Measurements from ENCODE around the gene C1orf105.

DNA sequence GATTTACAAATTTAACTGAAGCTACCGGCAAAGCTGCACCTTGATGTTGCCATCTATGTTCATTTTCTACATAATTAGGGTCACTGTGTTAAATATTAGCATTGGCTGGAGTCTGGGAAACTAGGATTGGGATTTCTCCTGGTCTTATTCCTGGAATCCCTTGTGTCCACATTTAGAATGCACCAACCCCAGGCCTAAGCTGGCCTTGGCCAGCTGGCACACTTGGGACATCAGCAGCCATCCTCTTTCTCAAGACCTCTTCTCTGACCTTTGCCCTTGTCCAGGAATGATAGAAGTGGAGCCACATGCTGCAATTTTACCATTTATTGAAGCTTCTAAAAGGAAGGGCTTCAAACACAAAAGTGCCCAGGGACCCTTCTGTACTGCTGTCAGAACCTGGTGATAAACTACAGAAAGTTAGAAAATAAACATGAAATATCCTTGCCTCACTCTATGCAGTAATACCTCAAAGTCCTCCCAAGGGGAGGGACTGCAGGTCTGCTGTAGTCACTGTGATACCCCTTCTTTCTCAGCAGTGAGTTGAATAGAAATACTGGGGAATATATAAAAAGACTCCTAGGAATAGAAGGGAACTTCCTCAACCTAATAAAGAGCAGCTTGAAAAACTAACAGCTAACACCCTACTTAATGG is 37.1 kb downstream of the C1orf105 start:
- TF ChIP-seq, protein P1, sequence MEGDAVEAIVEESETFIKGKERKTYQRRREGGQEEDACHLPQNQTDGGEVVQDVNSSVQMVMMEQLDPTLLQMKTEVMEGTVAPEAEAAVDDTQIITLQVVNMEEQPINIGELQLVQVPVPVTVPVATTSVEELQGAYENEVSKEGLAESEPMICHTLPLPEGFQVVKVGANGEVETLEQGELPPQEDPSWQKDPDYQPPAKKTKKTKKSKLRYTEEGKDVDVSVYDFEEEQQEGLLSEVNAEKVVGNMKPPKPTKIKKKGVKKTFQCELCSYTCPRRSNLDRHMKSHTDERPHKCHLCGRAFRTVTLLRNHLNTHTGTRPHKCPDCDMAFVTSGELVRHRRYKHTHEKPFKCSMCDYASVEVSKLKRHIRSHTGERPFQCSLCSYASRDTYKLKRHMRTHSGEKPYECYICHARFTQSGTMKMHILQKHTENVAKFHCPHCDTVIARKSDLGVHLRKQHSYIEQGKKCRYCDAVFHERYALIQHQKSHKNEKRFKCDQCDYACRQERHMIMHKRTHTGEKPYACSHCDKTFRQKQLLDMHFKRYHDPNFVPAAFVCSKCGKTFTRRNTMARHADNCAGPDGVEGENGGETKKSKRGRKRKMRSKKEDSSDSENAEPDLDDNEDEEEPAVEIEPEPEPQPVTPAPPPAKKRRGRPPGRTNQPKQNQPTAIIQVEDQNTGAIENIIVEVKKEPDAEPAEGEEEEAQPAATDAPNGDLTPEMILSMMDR (conservative IDR thresholded peaks at IDR 0.05; ENCODE audit: low read depth in 2 of 2), result no peak
- TF ChIP-seq POLR2AphosphoS5 (IDR thresholded peaks at IDR 0.05; ENCODE audit: low read depth), result no peak
- no peak for TF ChIP-seq EZH2phosphoT487 (IDR thresholded peaks at IDR 0.05; ENCODE audit: unreplicated experiment)
- TF ChIP-seq, protein P2, sequence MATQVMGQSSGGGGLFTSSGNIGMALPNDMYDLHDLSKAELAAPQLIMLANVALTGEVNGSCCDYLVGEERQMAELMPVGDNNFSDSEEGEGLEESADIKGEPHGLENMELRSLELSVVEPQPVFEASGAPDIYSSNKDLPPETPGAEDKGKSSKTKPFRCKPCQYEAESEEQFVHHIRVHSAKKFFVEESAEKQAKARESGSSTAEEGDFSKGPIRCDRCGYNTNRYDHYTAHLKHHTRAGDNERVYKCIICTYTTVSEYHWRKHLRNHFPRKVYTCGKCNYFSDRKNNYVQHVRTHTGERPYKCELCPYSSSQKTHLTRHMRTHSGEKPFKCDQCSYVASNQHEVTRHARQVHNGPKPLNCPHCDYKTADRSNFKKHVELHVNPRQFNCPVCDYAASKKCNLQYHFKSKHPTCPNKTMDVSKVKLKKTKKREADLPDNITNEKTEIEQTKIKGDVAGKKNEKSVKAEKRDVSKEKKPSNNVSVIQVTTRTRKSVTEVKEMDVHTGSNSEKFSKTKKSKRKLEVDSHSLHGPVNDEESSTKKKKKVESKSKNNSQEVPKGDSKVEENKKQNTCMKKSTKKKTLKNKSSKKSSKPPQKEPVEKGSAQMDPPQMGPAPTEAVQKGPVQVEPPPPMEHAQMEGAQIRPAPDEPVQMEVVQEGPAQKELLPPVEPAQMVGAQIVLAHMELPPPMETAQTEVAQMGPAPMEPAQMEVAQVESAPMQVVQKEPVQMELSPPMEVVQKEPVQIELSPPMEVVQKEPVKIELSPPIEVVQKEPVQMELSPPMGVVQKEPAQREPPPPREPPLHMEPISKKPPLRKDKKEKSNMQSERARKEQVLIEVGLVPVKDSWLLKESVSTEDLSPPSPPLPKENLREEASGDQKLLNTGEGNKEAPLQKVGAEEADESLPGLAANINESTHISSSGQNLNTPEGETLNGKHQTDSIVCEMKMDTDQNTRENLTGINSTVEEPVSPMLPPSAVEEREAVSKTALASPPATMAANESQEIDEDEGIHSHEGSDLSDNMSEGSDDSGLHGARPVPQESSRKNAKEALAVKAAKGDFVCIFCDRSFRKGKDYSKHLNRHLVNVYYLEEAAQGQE (IDR thresholded peaks at IDR 0.05; ENCODE audit: unreplicated experiment), result no peak
- TF ChIP-seq EZH2 (IDR thresholded peaks at IDR 0.05; ENCODE audit: low read depth, unreplicated experiment), result no peak
- no peak for TF ChIP-seq JUNB (IDR thresholded peaks at IDR 0.05; ENCODE audit: unreplicated experiment)
- TF ChIP-seq STAT1 (IDR thresholded peaks at IDR 0.05; ENCODE audit: unreplicated experiment), result no peak
- no peak for TF ChIP-seq CREB1 (CRISPR knock-in tag; IDR thresholded peaks at IDR 0.05; ENCODE audit: low read depth)
- TF ChIP-seq, protein P3, sequence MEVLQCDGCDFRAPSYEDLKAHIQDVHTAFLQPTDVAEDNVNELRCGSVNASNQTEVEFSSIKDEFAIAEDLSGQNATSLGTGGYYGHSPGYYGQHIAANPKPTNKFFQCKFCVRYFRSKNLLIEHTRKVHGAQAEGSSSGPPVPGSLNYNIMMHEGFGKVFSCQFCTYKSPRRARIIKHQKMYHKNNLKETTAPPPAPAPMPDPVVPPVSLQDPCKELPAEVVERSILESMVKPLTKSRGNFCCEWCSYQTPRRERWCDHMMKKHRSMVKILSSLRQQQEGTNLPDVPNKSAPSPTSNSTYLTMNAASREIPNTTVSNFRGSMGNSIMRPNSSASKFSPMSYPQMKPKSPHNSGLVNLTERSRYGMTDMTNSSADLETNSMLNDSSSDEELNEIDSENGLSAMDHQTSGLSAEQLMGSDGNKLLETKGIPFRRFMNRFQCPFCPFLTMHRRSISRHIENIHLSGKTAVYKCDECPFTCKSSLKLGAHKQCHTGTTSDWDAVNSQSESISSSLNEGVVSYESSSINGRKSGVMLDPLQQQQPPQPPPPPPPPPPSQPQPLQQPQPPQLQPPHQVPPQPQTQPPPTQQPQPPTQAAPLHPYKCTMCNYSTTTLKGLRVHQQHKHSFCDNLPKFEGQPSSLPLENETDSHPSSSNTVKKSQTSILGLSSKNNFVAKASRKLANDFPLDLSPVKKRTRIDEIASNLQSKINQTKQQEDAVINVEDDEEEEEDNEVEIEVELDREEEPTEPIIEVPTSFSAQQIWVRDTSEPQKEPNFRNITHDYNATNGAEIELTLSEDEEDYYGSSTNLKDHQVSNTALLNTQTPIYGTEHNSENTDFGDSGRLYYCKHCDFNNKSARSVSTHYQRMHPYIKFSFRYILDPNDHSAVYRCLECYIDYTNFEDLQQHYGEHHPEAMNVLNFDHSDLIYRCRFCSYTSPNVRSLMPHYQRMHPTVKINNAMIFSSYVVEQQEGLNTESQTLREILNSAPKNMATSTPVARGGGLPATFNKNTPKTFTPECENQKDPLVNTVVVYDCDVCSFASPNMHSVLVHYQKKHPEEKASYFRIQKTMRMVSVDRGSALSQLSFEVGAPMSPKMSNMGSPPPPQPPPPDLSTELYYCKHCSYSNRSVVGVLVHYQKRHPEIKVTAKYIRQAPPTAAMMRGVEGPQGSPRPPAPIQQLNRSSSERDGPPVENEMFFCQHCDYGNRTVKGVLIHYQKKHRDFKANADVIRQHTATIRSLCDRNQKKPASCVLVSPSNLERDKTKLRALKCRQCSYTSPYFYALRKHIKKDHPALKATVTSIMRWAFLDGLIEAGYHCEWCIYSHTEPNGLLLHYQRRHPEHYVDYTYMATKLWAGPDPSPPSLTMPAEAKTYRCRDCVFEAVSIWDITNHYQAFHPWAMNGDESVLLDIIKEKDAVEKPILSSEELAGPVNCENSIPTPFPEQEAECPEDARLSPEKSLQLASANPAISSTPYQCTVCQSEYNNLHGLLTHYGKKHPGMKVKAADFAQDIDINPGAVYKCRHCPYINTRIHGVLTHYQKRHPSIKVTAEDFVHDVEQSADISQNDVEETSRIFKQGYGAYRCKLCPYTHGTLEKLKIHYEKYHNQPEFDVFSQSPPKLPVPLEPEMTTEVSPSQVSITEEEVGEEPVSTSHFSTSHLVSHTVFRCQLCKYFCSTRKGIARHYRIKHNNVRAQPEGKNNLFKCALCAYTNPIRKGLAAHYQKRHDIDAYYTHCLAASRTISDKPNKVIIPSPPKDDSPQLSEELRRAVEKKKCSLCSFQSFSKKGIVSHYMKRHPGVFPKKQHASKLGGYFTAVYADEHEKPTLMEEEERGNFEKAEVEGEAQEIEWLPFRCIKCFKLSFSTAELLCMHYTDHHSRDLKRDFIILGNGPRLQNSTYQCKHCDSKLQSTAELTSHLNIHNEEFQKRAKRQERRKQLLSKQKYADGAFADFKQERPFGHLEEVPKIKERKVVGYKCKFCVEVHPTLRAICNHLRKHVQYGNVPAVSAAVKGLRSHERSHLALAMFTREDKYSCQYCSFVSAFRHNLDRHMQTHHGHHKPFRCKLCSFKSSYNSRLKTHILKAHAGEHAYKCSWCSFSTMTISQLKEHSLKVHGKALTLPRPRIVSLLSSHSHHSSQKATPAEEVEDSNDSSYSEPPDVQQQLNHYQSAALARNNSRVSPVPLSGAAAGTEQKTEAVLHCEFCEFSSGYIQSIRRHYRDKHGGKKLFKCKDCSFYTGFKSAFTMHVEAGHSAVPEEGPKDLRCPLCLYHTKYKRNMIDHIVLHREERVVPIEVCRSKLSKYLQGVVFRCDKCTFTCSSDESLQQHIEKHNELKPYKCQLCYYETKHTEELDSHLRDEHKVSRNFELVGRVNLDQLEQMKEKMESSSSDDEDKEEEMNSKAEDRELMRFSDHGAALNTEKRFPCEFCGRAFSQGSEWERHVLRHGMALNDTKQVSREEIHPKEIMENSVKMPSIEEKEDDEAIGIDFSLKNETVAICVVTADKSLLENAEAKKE (CRISPR knock-in tag; IDR thresholded peaks at IDR 0.05), result no peak
- no peak for TF ChIP-seq NANOG (IDR thresholded peaks at IDR 0.05; ENCODE audit: borderline replicate concordance)
